Mammary epithelial cell (primary cell): ENCODE results near the gene POLR1B.

Experiments
- CTCF ChIP-seq, 2 donors: IDR thresholded peaks in 1 of 2; conservative IDR thresholded peaks in 1 of 2; 2 replicates each; pipeline ENCODE4 v1.5.1; 2011 to 2012; ENCODE audit warnings: inconsistent platforms in 2 of 2, low read length in 2 of 2, mild to moderate bottlenecking in 2 of 2, control low read depth in 1 of 2, low read depth in 1 of 2; ENCODE audit not compliant: insufficient read depth in 1 of 2; ENCODE audit errors: extremely low read depth in 1 of 2
- EZH2 ChIP-seq: IDR thresholded peaks from 2 replicates; pipeline ENCODE4 v1.6.1; 2012; ENCODE audit warnings: low read length, inconsistent platforms, borderline replicate concordance

GRCh38 chr2:112577756-112578155 lies 35.5 kb downstream of the POLR1B start:
- TF ChIP-seq CTCF (conservative IDR thresholded peaks at IDR 0.05 in 1 of 2, IDR thresholded peaks at IDR 0.05 in 1 of 2; ENCODE audit: extremely low read depth in 1 of 2, insufficient read depth in 1 of 2, low read depth in 1 of 2, low read length in 2 of 2) (no peak), EZH2 (no peak)
